ENCODE data around the gene WSB2. TPM values are rescaled to one million over a fixed set of nuclear protein-coding genes. Genes with fewer than 3 reads are reported as not detected.
"Not testable (repeated sequence)": the region's sequence is repeated elsewhere in the genome, so short reads cannot be mapped to it uniquely, and the experiment has no call there.

WSB2 gene
- total RNA-seq, 2 experiments from 2014 or later, result 72.4 to 74.6 TPM

GRCh38 chr12:118046430-118046829 lies 14.5 kb downstream of the WSB2 start:
- POLR2A ChIA-PET, result interaction anchor here (0.7 to 3.7 kb wide), 3 partner anchors 11 to 264 kb away, joined by 6 to 20 read pairs (median 6); no protein-coding TSS in a partner anchor
- CTCF ChIA-PET, result interaction anchor here (1.8 to 3.6 kb wide), 3 partner anchors 8 to 13 kb away, joined by 7 to 16 read pairs (median 16); no protein-coding TSS in a partner anchor

- POLR2A ChIA-PET, result interaction anchor here (0.9 to 3.7 kb wide), 6 partner anchors 9 to 17 kb away, joined by 3 to 20 read pairs (median 4); partner anchors contain the start of gene WSB2
- CTCF ChIA-PET, result interaction anchor here (0.7 to 3.6 kb wide), 4 partner anchors 9 to 26 kb away, joined by 3 to 16 read pairs (median 11); no protein-coding TSS in a partner anchor
Measured at GRCh38 chr12:118044577-118044976, 16.4 kb downstream of the WSB2 start.

GRCh38 chr12:118044075-118044474 lies 16.9 kb downstream of the WSB2 start:
- ChIA-PET CTCF (interaction anchor here (0.5 to 3.6 kb wide), 5 partner anchors 9 to 27 kb away, joined by 3 to 16 read pairs (median 6); no protein-coding TSS in a partner anchor), POLR2A (interaction anchor here (0.7 to 3.7 kb wide), 8 partner anchors 8 to 880 kb away, joined by 3 to 20 read pairs (median 4); partner anchors contain the start of gene WSB2)

DNA sequence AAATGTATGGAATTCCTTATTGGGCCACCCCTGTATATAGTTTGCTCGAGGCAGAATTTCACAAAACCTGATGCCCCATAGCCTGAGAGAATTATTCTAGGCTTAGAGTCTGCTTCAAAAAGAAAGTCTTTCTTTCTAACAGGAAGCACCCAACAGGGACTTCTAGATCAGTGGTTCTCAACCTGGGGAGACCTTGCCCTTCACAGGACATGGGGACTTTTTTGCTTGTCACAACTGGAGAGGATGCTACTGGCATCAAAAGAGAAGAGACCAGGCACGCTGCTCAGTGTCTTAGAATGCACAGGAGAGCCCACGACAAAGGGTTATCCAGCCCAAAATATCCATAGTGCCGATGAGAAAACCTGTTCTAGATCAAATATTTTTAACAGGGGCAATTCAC lies 18.9 kb downstream of the WSB2 start:
- ChIA-PET POLR2A (no interaction called here), CTCF (interaction anchor here (0.7 kb wide), 1 partner anchor 8 kb away, joined by 6 read pairs; no protein-coding TSS in a partner anchor)

DNA sequence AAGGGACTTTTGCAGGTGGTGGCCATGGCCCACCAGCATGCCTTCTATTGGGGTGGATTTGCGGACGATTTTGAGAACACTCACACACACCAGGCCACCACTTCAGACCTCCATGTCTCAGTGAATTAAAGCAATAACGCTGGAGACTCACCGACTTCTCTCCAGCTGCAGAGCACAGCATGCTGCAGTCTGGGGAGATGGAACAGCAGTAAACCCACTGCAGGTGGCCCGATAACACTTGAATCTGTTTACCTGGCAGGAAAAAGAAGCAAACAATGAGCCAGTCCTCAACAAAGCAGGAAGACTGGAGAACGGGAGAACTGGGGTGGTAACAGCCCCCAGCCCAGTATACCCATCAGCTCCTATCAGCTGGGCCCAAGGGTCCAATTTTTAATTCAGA lies 22.8 kb downstream of the WSB2 start:
- ChIA-PET CTCF (no interaction called here), POLR2A (no interaction called here)

- ChIA-PET CTCF (interaction anchor here (0.8 to 2.9 kb wide), 5 partner anchors 8 to 162 kb away, joined by 3 to 16 read pairs (median 5); no protein-coding TSS in a partner anchor), POLR2A (interaction anchor here (0.9 to 3.0 kb wide), 3 partner anchors 8 to 20 kb away, joined by 3 to 20 read pairs (median 7); partner anchors contain the start of gene RFC5)
Measured at GRCh38 chr12:118036672-118037411, 24.1 kb downstream of the WSB2 start.

GRCh38 chr12:118035190-118036041 lies 25.6 kb downstream of the WSB2 start:
- CTCF ChIA-PET, result interaction anchor here (0.7 to 2.9 kb wide), 7 partner anchors 10 to 162 kb away, joined by 3 to 16 read pairs (median 7); no protein-coding TSS in a partner anchor

GRCh38 chr12:118034429-118035189 lies 26.4 kb downstream of the WSB2 start:
- POLR2A ChIA-PET, result interaction anchor here (0.5 to 3.0 kb wide), 7 partner anchors 11 to 132 kb away, joined by 3 to 20 read pairs (median 4); partner anchors contain the start of genes PEBP1, RFC5 and WSB2
- CTCF ChIA-PET, result interaction anchor here (0.6 to 2.9 kb wide), 6 partner anchors 11 to 161 kb away, joined by 3 to 16 read pairs (median 6); no protein-coding TSS in a partner anchor

More at GRCh38 chr12:118035190-118036041, 25.6 kb downstream of the WSB2 start:
- POLR2A ChIA-PET, result interaction anchor here (0.6 to 3.0 kb wide), 7 partner anchors 10 to 131 kb away, joined by 3 to 20 read pairs (median 5); partner anchors contain the start of genes PEBP1, RFC5 and WSB2

- ChIA-PET CTCF (interaction anchor here (0.6 to 2.9 kb wide), 6 partner anchors 8 to 161 kb away, joined by 3 to 16 read pairs (median 6); no protein-coding TSS in a partner anchor), POLR2A (interaction anchor here (1.0 kb wide), 1 partner anchor 10 kb away, joined by 4 read pairs; no protein-coding TSS in a partner anchor)
Measured at GRCh38 chr12:118033902-118034301, 27.1 kb downstream of the WSB2 start.

GRCh38 chr12:118033323-118033722 lies 27.7 kb downstream of the WSB2 start:
- POLR2A ChIA-PET, result interaction anchor here (0.7 to 1.0 kb wide), 2 partner anchors 11 to 23 kb away, joined by 3 to 4 read pairs; no protein-coding TSS in a partner anchor
- CTCF ChIA-PET, result interaction anchor here (0.6 to 2.0 kb wide), 4 partner anchors 8 to 158 kb away, joined by 3 to 8 read pairs (median 6); no protein-coding TSS in a partner anchor

DNA sequence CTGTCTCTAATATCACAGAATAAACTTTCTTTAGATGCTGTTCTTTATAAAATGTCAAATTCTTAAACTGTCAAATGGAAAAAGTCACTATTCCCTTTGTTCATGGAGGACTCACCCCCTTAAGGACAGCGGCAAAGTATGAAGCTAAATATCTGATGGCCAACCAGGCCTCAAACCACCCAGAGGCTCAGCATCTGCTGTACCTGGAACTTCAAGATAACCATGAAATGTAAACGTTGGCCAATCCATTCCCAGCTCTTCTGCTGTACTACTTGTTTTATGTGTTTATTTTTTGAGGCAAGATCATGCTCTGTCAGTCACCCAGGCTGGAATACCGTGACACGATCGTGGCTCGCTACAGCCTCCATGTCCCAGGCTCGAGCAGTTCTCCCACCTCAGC lies 28.8 kb downstream of the WSB2 start:
- POLR2A ChIA-PET, result no interaction called here

DNA sequence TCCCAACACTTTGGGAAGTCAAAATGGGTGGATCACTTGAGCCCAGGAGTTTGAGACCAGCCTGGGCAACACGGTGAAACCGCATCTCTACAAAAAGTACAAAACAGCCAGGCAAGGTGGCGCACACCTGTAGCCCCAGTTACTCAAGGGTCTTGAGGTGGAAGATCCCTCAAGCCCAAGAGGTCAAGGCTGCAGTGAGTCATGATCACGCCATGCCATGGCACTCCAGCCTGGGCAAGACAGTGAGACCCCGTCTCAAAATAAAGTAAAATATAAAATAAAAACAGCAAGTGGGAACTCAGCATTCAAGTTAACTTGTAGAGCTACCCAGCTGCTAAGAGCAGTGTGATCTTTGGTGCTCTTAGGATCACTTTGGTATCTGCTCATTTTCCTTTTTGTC lies 31.8 kb downstream of the WSB2 start:
- POLR2A ChIA-PET, result no interaction called here
- CTCF ChIA-PET, result interaction anchor here (1.0 kb wide), 1 partner anchor 154 kb away, joined by 3 read pairs; no protein-coding TSS in a partner anchor

More for the DNA sequence above, 28.8 kb downstream of the WSB2 start:
- CTCF ChIA-PET, result interaction anchor here (0.8 to 1.4 kb wide), 2 partner anchors 23 to 174 kb away, joined by 3 read pairs; no protein-coding TSS in a partner anchor

DNA sequence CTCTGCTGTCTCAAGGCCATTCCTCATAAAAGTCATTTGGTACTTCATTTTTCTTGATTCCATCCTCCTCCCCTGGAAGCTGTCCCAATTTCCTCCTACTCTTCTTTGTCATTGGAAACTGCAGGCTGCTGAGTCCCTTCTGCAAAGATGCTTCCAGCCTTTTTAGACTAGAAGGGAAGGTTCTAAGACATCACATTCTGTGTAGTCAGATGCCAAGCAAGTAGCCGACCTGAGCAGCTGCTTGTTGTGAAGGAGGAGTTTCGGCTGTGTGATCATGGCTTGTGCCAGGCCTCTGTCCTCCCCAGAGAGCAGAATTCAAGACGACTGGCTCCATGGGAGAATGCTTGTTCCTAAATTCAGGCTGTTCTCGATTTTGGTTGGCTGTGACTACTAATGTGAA lies 35.8 kb downstream of the WSB2 start:
- POLR2A ChIA-PET, result no interaction called here
- CTCF ChIA-PET, result no interaction called here

- ChIA-PET CTCF (no interaction called here), POLR2A (interaction anchor here (0.7 kb wide), 1 partner anchor 28 kb away, joined by 3 read pairs; no protein-coding TSS in a partner anchor)
Measured at GRCh38 chr12:118023301-118023860, 37.6 kb downstream of the WSB2 start.

DNA sequence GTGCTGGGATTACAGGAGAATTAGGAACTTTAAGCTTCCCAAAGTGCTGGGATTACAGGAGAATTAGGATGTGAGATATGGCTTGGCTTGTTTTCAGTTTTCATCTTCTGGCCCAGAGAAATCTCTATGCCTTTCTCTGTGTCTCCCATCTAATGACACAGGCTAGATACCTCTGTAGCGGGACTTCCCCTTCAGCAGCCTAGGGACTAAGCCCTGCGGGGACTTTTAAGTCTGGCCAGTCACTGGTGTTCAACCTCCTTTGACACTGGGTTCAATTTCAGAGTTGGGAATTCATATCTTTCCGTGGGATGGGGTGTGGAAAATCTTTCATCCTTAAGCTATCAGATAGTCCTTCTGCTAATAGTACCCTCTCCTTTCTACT lies 38.3 kb downstream of the WSB2 start:
- POLR2A ChIA-PET, result no interaction called here
- CTCF ChIA-PET, result no interaction called here

GRCh38 chr12:118022097-118022727 lies 38.8 kb downstream of the WSB2 start:
- POLR2A ChIA-PET, CTCF ChIA-PET: not testable (repeated sequence)

GRCh38 chr12:118020036-118020435 lies 40.9 kb downstream of the WSB2 start:
- POLR2A ChIA-PET, result no interaction called here
- CTCF ChIA-PET, result no interaction called here

All from activated CD8-positive, alpha-beta memory T cell treated with anti-CD3 and anti-CD28 coated beads for 36 hours (primary cell).